HEK293 (cell line): ENCODE results near the gene LYSMD2.

ENCODE experiments used
- CTCF ChIA-PET: fragments of 350-600 bp; formaldehyde crosslinking; extraction: SDS; loops from one replicate; lab custom pipeline; 2021; ENCODE audit warnings: antibody characterized with exemption; lab: Yijun Ruan, JAX
- POLR2A ChIA-PET: fragments of 300-600 bp; formaldehyde crosslinking; extraction: SDS; loops from one replicate; lab custom pipeline; 2020; ENCODE audit warnings: antibody characterized with exemption, inconsistent platforms; lab: Yijun Ruan, JAX
- H3K27ac ChIP-seq: fragments of 200-500 bp; sonication (Bioruptor generic); 2 replicates; pipeline ENCODE4 v1.5.1; 2014; ENCODE audit warnings: low read depth, low read length, control low read depth, inconsistent platforms; ENCODE audit errors: extremely low read depth
- H3K36me3 ChIP-seq, 2 experiments: fragments of 200-500 bp in 1 of 2; sonication (Bioruptor generic) in 1 of 2; 1 replicate in 1 of 2; 2 replicates in 1 of 2; pipeline ENCODE4 v1.5.1; 2014 to 2017; ENCODE audit warnings: inconsistent platforms in 2 of 2, low read length in 2 of 2; ENCODE audit not compliant: control insufficient read depth in 2 of 2, insufficient read depth in 1 of 2
- H3K4me1 ChIP-seq: fragments of 200-500 bp; sonication (Bioruptor generic); 2 replicates; pipeline ENCODE4 v1.5.1; 2014; ENCODE audit warnings: mild to moderate bottlenecking, low read length, inconsistent platforms; ENCODE audit not compliant: control insufficient read depth, insufficient read depth
- H3K4me3 ChIP-seq: 2 replicates; pipeline ENCODE4 v1.5.1; 2011; ENCODE audit warnings: low read depth, mild to moderate bottlenecking, control low read depth, low read length, moderate library complexity
- H3K9me3 ChIP-seq: fragments of 200-500 bp; sonication (Bioruptor generic); 2 replicates; pipeline ENCODE4 v1.5.1; 2014; ENCODE audit warnings: low read depth, low read length, inconsistent platforms; ENCODE audit not compliant: control insufficient read depth, insufficient read depth
- GLIS2 ChIP-seq: fragments of 450-650 bp; formaldehyde crosslinking; IDR thresholded peaks from 2 replicates; pipeline ENCODE4 v1.5.1; 2016; ENCODE audit warnings: missing biosample characterization, missing genetic modification characterization
- HOXC10 ChIP-seq: sonication (generic); formaldehyde crosslinking; IDR thresholded peaks from 2 replicates; pipeline ENCODE4 v1.8.1; 2023; ENCODE audit warnings: mild to moderate bottlenecking, missing genetic modification reagents
- PATZ1 ChIP-seq: fragments of 450-650 bp; formaldehyde crosslinking; IDR thresholded peaks from 2 replicates; pipeline ENCODE4 v1.5.1; 2016; ENCODE audit warnings: missing biosample characterization, missing genetic modification characterization
- PBX3 ChIP-seq: sonication (generic); formaldehyde crosslinking; IDR thresholded peaks from 2 replicates; pipeline ENCODE4 v1.8.1; 2022; ENCODE audit warnings: mild to moderate bottlenecking, moderate library complexity, missing genetic modification reagents
- SP7 ChIP-seq: fragments of 450-650 bp; formaldehyde crosslinking; IDR thresholded peaks from 2 replicates; pipeline ENCODE4 v1.5.1; 2016; ENCODE audit warnings: missing biosample characterization, missing genetic modification characterization
- YY2 ChIP-seq: fragments of 450-650 bp; formaldehyde crosslinking; IDR thresholded peaks from 2 replicates; pipeline ENCODE4 v1.5.1; 2016; ENCODE audit warnings: missing biosample characterization, missing genetic modification characterization
- ZBTB20 ChIP-seq: fragments of 450-650 bp; formaldehyde crosslinking; IDR thresholded peaks from 2 replicates; pipeline ENCODE4 v1.5.1; 2016; ENCODE audit warnings: missing biosample characterization, missing genetic modification characterization
- ZBTB26 ChIP-seq: fragments of 450-650 bp; formaldehyde crosslinking; optimal IDR thresholded peaks from 2 replicates; pipeline ENCODE3; 2016; ENCODE audit warnings: missing biosample characterization, mild to moderate bottlenecking, missing genetic modification characterization
- ZBTB48 ChIP-seq: fragments of 450-650 bp; formaldehyde crosslinking; IDR thresholded peaks from 2 replicates; pipeline ENCODE4 v1.5.1; 2016; ENCODE audit warnings: missing biosample characterization, missing genetic modification characterization
- ZIC2 ChIP-seq: fragments of 450-650 bp; formaldehyde crosslinking; IDR thresholded peaks from 2 replicates; pipeline ENCODE4 v1.5.1; 2016; ENCODE audit warnings: missing biosample characterization, missing genetic modification characterization
- ZNF18 ChIP-seq: fragments of 450-650 bp; formaldehyde crosslinking; IDR thresholded peaks from 2 replicates; pipeline ENCODE4 v1.5.1; 2016; ENCODE audit warnings: missing biosample characterization, missing genetic modification characterization
- ZNF19 ChIP-seq: fragments of 450-650 bp; formaldehyde crosslinking; IDR thresholded peaks from 2 replicates; pipeline ENCODE4; 2016; ENCODE audit warnings: missing biosample characterization, missing genetic modification characterization, low read depth
- ZNF202 ChIP-seq: fragments of 450-650 bp; formaldehyde crosslinking; IDR thresholded peaks from 2 replicates; pipeline ENCODE4 v1.5.1; 2016; ENCODE audit warnings: missing biosample characterization, missing genetic modification characterization, borderline replicate concordance
- ZNF214 ChIP-seq: fragments of 450-650 bp; formaldehyde crosslinking; IDR thresholded peaks from 2 replicates; pipeline ENCODE4 v1.5.1; 2017; ENCODE audit warnings: missing biosample characterization, mild to moderate bottlenecking, missing genetic modification characterization, borderline replicate concordance
- ZNF221 ChIP-seq: fragments of 450-650 bp; formaldehyde crosslinking; IDR thresholded peaks from 2 replicates; pipeline ENCODE4 v1.5.1; 2017; ENCODE audit warnings: missing biosample characterization, missing genetic modification characterization, borderline replicate concordance
- ZNF248 ChIP-seq: fragments of 450-650 bp; formaldehyde crosslinking; IDR thresholded peaks from 2 replicates; pipeline ENCODE4 v1.5.1; 2017; ENCODE audit warnings: missing biosample characterization, missing genetic modification characterization
- ZNF335 ChIP-seq: fragments of 450-650 bp; formaldehyde crosslinking; conservative IDR thresholded peaks from 2 replicates; pipeline ENCODE4 v1.5.1; 2016; ENCODE audit warnings: missing biosample characterization, missing genetic modification characterization
- ZNF398 ChIP-seq: fragments of 450-650 bp; formaldehyde crosslinking; IDR thresholded peaks from 2 replicates; pipeline ENCODE4 v1.5.1; 2017; ENCODE audit warnings: missing biosample characterization, missing genetic modification characterization
- ZNF473 ChIP-seq: fragments of 450-650 bp; formaldehyde crosslinking; IDR thresholded peaks from 2 replicates; pipeline ENCODE4 v1.5.1; 2017; ENCODE audit warnings: missing biosample characterization, missing genetic modification characterization
- ZNF558 ChIP-seq: fragments of 450-650 bp; formaldehyde crosslinking; IDR thresholded peaks from 2 replicates; pipeline ENCODE4 v1.5.1; 2016; ENCODE audit warnings: missing biosample characterization, missing genetic modification characterization
- ZNF571 ChIP-seq: fragments of 450-650 bp; formaldehyde crosslinking; IDR thresholded peaks from 2 replicates; pipeline ENCODE4 v1.5.0; 2017; ENCODE audit warnings: missing biosample characterization, missing genetic modification characterization
- ZNF621 ChIP-seq: fragments of 450-650 bp; formaldehyde crosslinking; IDR thresholded peaks from 2 replicates; pipeline ENCODE4 v1.5.1; 2017; ENCODE audit warnings: missing biosample characterization, missing genetic modification characterization
- ZNF704 ChIP-seq: fragments of 450-650 bp; formaldehyde crosslinking; IDR thresholded peaks from 2 replicates; pipeline ENCODE4 v1.5.1; 2016; ENCODE audit warnings: missing biosample characterization, missing genetic modification characterization

The LYSMD2 gene

GRCh38 chr15:51751697-51752683 lies 14.5 kb upstream of the LYSMD2 start:
- no peaks in the 10 kb centered on the region for H3K9me3 ChIP-seq
- CTCF ChIA-PET = interaction anchor here (0.6 to 1.1 kb wide), 2 partner anchors 13 to 25 kb away, joined by 3 to 4 read pairs; no protein-coding TSS in a partner anchor
- POLR2A ChIA-PET = interaction anchor here (0.6 kb wide), 2 partner anchors 13 to 219 kb away, joined by 3 read pairs; partner anchors contain the start of gene LEO1
- no peaks in the 10 kb centered on the region for H3K36me3 ChIP-seq
- no peak overlapping the region; the same call in 1 of the 2 replicates for H3K27ac ChIP-seq
- 0 out of 2 replicates have a peak, but pooled peaks cover 2% of the 10 kb centered on the region for H3K4me1 ChIP-seq
- H3K4me3 ChIP-seq = peak overlapping the region; percentile 66
- TF ChIP-seq ZNF473 (tag by site-specific recombination) (no peak), ZNF704 (tag by site-specific recombination) (no peak), ZNF571 (tag by site-specific recombination) (no peak), ZNF202 (tag by site-specific recombination) (no peak), HOXC10 (no peak), ZBTB48 (tag by site-specific recombination) (no peak), PBX3 (CRISPR knock-in tag) (no peak), ZNF621 (tag by site-specific recombination) (no peak), ZBTB20 (tag by site-specific recombination) (peak; percentile 76; the same call in 1 of the 2 replicates), SP7 (tag by site-specific recombination) (peak; percentile 43; the same call in 1 of the 2 replicates), ZNF558 (tag by site-specific recombination) (no peak), ZNF18 (no peak), ZNF248 (tag by site-specific recombination) (no peak), ZNF221 (tag by site-specific recombination) (no peak), ZNF398 (tag by site-specific recombination) (peak; percentile 71), GLIS2 (tag by site-specific recombination) (peak; percentile 51; the same call in 1 of the 2 replicates), ZNF19 (no peak), PATZ1 (tag by site-specific recombination) (0 out of 2 replicates have a peak, but pooled peaks have one; percentile 46), ZBTB26 (tag by site-specific recombination) (peak; percentile 31), YY2 (no peak), ZNF214 (no peak), ZIC2 (0 out of 2 replicates have a peak, but pooled peaks have one; percentile 25), ZNF335 (peak; percentile 56; the same call in 1 of the 2 replicates)
